H1 (cell line): ENCODE data around the gene C19orf67.

Experiments used
- ASH2L ChIP-seq: fragments of 200-600, 300-600 bp; sonication (generic); IDR thresholded peaks from one replicate; pipeline ENCODE4 v1.7.1; 2017; ENCODE audit warnings: low read length
- CTCF ChIP-seq, 3 experiments: IDR thresholded peaks; 1 replicate in 2 of 3; 2 replicates in 1 of 3; pipeline versions ENCODE4 v1.5.1 to v1.6.1; 2011; ENCODE audit warnings: low read length in 3 of 3, mild to moderate bottlenecking in 3 of 3, inconsistent platforms in 2 of 3, low read depth in 1 of 3, moderate library complexity in 1 of 3; ENCODE audit not compliant: insufficient read depth in 1 of 3; ENCODE audit errors: control extremely low read depth in 1 of 3
- EP300 ChIP-seq, 2 experiments: IDR thresholded peaks; 1 replicate in 1 of 2; 2 replicates in 1 of 2; pipeline ENCODE4 v1.6.1; 2011 to 2012; ENCODE audit warnings: low read depth in 2 of 2, low read length in 2 of 2, mild to moderate bottlenecking in 2 of 2, borderline replicate concordance in 1 of 2, inconsistent platforms in 1 of 2, moderate library complexity in 1 of 2
- GABPA ChIP-seq: IDR thresholded peaks from 2 replicates; pipeline ENCODE4 v1.6.1; 2011; ENCODE audit warnings: mild to moderate bottlenecking, low read length, moderate library complexity, borderline replicate concordance; ENCODE audit not compliant: insufficient read depth
- POLR2A ChIP-seq, 2 experiments: IDR thresholded peaks; 1 replicate in 1 of 2; 2 replicates in 1 of 2; pipeline ENCODE4 v1.6.1; 2011; ENCODE audit warnings: low read depth in 2 of 2, low read length in 2 of 2, mild to moderate bottlenecking in 2 of 2; ENCODE audit errors: control extremely low read depth in 1 of 2
- POLR2AphosphoS5 ChIP-seq: IDR thresholded peaks from 2 replicates; pipeline ENCODE4 v1.6.1; 2011; ENCODE audit warnings: low read depth, low read length
- POU5F1 ChIP-seq: IDR thresholded peaks from 2 replicates; pipeline ENCODE4 v1.6.1; 2011; ENCODE audit warnings: low read depth, mild to moderate bottlenecking, low read length, moderate library complexity
- RXRA ChIP-seq: IDR thresholded peaks from 2 replicates; pipeline ENCODE4 v1.6.1; 2011; ENCODE audit warnings: low read depth, mild to moderate bottlenecking, low read length, moderate library complexity; ENCODE audit not compliant: insufficient read depth
- SP4 ChIP-seq: IDR thresholded peaks from 2 replicates; pipeline ENCODE4 v1.6.1; 2012; ENCODE audit warnings: low read length, inconsistent platforms
- TAF1 ChIP-seq: IDR thresholded peaks from 2 replicates; pipeline ENCODE4 v1.6.1; 2011; ENCODE audit warnings: mild to moderate bottlenecking, low read depth, low read length
- TBP ChIP-seq: IDR thresholded peaks from 2 replicates; pipeline ENCODE4 v1.6.1; 2011; ENCODE audit warnings: low read depth, low read length, improper control_type of control experiment
- YY1 ChIP-seq: IDR thresholded peaks from 2 replicates; pipeline ENCODE4 v1.6.1; 2011; ENCODE audit warnings: low read depth, mild to moderate bottlenecking, low read length

- TF ChIP-seq CTCF (IDR thresholded peaks at IDR 0.05; ENCODE audit: control extremely low read depth in 1 of 3, insufficient read depth in 1 of 3, low read depth in 1 of 3, low read length in 3 of 3): no peak
- TF ChIP-seq POU5F1: no peak
- no peak for TF ChIP-seq TAF1
- 0 out of 2 replicates have a peak, but pooled peaks have one; percentile 11 for TF ChIP-seq GABPA
- TF ChIP-seq TBP: no peak
- no peak for TF ChIP-seq EP300 (IDR thresholded peaks at IDR 0.05; ENCODE audit: borderline replicate concordance in 1 of 2, low read depth in 2 of 2, low read length in 2 of 2)
- TF ChIP-seq POLR2A (IDR thresholded peaks at IDR 0.05; ENCODE audit: control extremely low read depth in 1 of 2, low read depth in 2 of 2, low read length in 2 of 2): no peak
- no peak for TF ChIP-seq ASH2L
- TF ChIP-seq RXRA: no peak
- TF ChIP-seq YY1: no peak
- TF ChIP-seq POLR2AphosphoS5: no peak
- TF ChIP-seq SP4: no peak
These were observed 32.8 kb upstream of the C19orf67 start for GRCh38 chr19:14118165-14119051.
